ENCODE measurements around the gene TAS2R30.
A peak's percentile ranks its signal among the peaks of the same experiment; 100 is the strongest.

Gene TAS2R30

DNA sequence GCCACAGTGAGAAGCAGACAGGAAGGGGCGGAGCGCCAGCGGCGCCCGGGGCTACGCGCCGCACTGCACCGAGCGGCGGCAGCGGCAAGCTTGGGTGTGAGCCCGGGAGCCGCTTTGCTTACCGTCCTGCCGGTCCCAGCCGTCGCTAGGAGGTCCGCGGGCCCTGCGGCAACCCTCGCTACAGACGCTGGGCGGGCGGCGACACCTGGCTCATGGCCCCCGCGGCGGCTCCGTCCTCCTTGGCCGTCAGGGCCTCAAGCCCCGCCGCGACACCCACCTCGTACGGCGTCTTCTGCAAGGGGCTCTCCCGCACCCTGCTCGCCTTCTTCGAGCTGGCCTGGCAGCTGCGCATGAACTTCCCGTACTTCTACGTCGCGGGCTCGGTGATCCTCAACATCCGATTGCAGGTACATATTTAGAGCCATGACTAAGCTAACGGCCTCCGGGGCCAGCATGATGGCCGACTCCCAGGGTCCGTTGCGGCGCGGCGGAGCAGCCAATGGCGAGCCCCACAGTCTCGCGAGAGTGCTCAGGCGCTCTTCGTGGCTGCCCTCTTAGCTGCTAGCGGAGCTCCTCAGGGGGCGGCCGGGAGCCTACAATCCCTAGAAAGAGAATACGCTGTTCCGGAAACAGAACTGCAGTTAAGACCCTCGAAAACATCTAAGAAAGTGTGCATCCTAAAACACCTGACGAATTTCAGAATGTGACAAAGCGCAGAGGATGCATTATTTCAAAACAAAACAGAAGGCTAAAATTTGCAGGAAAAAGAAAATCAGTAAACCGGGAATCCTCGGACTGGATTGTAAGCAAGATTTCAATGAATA lies 36.9 kb upstream of the TAS2R30 start, which contains the start of gene SMIM10L1:
Gene SMIM10L1, plus strand, starts transcription at position 50 of the 824 bp plus-strand sequence. Its CDS starts 163 bp downstream, at position 213.
- TF ChIP-seq, protein P1, sequence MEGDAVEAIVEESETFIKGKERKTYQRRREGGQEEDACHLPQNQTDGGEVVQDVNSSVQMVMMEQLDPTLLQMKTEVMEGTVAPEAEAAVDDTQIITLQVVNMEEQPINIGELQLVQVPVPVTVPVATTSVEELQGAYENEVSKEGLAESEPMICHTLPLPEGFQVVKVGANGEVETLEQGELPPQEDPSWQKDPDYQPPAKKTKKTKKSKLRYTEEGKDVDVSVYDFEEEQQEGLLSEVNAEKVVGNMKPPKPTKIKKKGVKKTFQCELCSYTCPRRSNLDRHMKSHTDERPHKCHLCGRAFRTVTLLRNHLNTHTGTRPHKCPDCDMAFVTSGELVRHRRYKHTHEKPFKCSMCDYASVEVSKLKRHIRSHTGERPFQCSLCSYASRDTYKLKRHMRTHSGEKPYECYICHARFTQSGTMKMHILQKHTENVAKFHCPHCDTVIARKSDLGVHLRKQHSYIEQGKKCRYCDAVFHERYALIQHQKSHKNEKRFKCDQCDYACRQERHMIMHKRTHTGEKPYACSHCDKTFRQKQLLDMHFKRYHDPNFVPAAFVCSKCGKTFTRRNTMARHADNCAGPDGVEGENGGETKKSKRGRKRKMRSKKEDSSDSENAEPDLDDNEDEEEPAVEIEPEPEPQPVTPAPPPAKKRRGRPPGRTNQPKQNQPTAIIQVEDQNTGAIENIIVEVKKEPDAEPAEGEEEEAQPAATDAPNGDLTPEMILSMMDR (IDR thresholded peaks at IDR 0.05; ENCODE audit: borderline replicate concordance, insufficient read depth, low read depth, low read length): no peak
- peak within 1 kb of the TSS; percentile 77 for H3K4me3 ChIP-seq (ENCODE audit: low read depth, low read length)

DNA sequence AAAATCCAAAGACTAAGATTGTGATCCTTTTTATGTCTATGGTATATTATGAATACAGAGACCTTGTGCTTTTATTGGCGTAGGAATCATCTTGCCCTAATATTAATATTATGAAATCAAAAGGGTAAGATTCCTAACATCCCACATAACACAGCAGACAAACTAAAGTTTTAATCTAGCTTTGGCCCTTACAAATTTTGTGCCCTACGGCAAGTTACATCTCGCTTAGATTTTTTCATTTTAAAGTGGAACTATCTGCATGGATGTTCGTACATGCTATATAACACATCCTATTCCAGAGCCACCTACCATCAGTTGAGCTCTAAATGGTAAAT lies 36.3 kb upstream of the TAS2R30 start:
- TF ChIP-seq, protein P1 (IDR thresholded peaks at IDR 0.05; ENCODE audit: borderline replicate concordance, insufficient read depth, low read depth, low read length): no peak
- H3K4me3 ChIP-seq (ENCODE audit: low read depth, low read length): peak overlapping the region; percentile 77

DNA sequence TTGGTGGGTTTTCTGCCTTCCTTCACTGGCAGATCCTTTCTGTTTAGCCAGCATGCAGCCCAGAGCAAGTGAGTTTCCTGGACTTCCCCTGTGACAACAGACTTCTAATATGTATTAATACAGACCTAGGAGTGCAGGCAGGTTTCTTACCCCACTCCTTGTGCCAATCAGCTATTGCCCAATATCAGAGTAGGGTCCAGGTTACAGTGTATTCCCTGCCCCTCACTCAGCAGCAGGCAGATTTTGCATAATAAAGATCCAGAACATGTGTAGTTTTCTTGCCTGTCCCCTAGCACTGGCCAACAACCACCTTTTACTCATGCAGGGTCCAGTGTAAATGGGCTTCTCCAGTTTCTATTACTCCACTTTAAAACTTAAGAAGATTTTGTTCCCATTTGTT lies 31.9 kb upstream of the TAS2R30 start:
- H3K4me3 ChIP-seq (ENCODE audit: low read depth, low read length): no peak overlapping the region
- TF ChIP-seq, protein P1 (IDR thresholded peaks at IDR 0.05; ENCODE audit: borderline replicate concordance, insufficient read depth, low read depth, low read length): no peak

DNA sequence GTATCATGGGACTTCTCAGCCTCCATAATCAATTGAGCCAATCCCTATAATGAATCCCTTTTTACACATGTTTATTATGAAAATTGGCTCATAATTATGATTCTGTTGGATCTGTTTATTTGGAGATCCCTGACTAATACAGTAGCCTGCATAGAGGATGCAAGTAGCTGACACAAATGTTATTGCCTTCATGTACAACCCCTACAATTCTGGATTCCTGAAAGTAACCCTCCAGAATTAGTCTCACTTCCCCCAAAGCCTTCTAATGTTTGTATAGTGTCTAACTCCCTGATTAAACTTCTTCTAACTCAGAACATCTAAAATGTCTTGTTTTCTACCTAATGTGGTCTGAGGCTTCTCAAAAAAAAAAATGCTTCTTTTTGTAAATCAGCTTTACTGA lies 29.9 kb upstream of the TAS2R30 start:
- no peak overlapping the region for H3K4me3 ChIP-seq (ENCODE audit: low read depth, low read length)
- TF ChIP-seq, protein P1 (IDR thresholded peaks at IDR 0.05; ENCODE audit: borderline replicate concordance, insufficient read depth, low read depth, low read length): no peak

DNA sequence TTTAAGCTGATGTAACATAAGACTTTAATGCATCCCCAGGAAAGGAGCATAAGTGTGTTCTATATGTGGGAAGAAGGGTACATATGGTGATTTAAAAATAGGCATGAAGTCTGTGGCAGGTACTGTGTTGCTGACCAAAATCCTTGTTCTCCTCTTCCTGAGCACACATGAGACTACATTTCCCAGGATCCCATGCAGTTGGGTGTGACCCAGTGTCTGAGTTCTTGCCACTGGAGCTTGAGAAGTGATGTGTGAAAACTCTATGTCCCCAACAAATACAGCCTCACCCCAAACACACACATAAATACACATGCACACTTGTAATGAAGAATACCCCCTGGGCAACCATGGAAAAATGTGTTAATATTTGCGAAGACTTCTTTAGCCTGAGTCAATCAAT lies 28.1 kb upstream of the TAS2R30 start:
- TF ChIP-seq, protein P1 (IDR thresholded peaks at IDR 0.05; ENCODE audit: borderline replicate concordance, insufficient read depth, low read depth, low read length): no peak
- H3K4me3 ChIP-seq (ENCODE audit: low read depth, low read length): no peak overlapping the region

DNA sequence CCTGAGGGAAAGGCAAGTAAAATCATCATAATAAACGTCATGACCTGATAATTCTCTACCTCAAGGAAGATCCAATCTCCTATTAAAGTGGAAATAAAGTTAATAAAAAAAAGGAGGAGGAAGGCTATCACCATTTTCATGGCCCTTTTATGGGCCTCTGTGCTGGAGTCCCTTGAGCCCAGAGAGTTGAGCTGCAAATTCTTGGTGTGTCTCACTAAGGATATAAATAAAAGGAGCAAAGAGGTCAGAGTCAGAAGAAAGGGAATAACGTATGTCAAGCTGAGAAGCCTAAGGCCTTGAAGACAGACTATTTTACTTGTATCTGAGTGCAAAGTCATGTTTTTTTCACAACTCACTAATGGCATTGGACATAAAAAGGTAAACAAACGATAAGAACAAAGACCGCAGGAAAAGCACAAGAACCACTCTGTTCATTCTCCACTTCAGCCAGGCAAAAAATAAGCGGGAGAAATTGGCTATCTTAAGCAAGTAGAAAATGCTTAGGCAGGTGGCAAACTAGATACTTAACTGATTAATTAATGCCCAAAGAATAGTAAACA lies 24.5 kb upstream of the TAS2R30 start:
- H3K4me3 ChIP-seq (ENCODE audit: low read depth, low read length): no peak overlapping the region
- TF ChIP-seq, protein P1 (IDR thresholded peaks at IDR 0.05; ENCODE audit: borderline replicate concordance, insufficient read depth, low read depth, low read length): no peak
